KOPT-K1 (cell line): ENCODE data around the gene SLC44A4.
"Not testable (repeated sequence)": the region's sequence is repeated elsewhere in the genome, so short reads cannot be mapped to it uniquely, and the experiment has no call there.

ENCODE experiments used
- H3K27ac ChIP-seq: fragments of 200-600 bp; sonication (generic); 2 replicates; pipeline ENCODE4 v1.5.1; 2016; ENCODE audit warnings: antibody characterized with exemption, mild to moderate bottlenecking, low read depth, low read length; ENCODE audit not compliant: poor library complexity, severe bottlenecking
- H3K36me3 ChIP-seq: fragments of 200-600 bp; sonication (generic); 2 replicates; pipeline ENCODE4 v1.5.1; 2017; ENCODE audit warnings: antibody characterized with exemption, mild to moderate bottlenecking, low read length, moderate library complexity; ENCODE audit not compliant: insufficient read depth
- H3K9me3 ChIP-seq: fragments of 200-600 bp; sonication (generic); 2 replicates; pipeline ENCODE4 v1.5.1; 2017; ENCODE audit warnings: antibody characterized with exemption, low read length, mild to moderate bottlenecking; ENCODE audit not compliant: insufficient read depth, poor library complexity, severe bottlenecking

SLC44A4 gene

DNA sequence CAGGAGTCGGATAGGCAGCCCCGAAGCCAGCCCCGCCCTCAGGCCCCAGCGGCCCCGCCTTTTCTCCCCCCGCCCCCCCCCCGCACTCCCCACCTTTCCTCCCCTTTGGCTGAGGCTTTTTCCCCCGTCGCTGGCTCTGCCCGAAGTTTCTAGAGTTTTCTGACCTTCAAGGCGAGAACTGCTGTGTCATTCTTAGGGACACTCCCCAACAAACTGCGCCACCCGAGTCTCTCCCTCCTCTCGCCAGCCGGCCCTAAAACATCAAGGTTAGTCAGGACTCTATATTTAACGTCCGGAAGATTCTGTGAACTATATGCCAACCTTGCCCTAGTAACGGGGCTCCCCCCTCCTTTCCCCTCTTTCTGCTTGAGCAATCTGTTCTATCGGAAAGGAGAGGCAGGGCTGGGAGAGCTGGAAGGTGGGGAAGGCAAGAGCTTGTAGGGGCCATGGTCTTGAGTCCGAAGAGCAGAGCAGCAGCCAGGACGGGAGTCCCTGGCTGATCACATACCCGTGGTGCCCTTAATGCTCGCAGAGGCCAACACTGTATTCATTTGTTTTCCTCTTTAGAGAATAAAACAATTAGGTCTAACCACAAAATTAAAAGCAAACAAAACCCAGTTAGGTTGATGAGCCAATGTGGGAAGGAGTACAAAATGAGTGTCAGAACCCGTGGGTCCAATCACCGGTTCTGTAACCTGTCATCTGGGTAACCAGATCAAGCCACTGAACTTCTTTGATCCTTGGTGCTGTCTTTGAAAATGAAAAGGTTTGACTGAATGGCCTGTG is 56.6 kb downstream of the SLC44A4 start:
- no peaks in the 10 kb centered on the region for H3K9me3 ChIP-seq
- no peaks in the 10 kb centered on the region for H3K36me3 ChIP-seq
- peak overlapping the region; percentile 68 for H3K27ac ChIP-seq

DNA sequence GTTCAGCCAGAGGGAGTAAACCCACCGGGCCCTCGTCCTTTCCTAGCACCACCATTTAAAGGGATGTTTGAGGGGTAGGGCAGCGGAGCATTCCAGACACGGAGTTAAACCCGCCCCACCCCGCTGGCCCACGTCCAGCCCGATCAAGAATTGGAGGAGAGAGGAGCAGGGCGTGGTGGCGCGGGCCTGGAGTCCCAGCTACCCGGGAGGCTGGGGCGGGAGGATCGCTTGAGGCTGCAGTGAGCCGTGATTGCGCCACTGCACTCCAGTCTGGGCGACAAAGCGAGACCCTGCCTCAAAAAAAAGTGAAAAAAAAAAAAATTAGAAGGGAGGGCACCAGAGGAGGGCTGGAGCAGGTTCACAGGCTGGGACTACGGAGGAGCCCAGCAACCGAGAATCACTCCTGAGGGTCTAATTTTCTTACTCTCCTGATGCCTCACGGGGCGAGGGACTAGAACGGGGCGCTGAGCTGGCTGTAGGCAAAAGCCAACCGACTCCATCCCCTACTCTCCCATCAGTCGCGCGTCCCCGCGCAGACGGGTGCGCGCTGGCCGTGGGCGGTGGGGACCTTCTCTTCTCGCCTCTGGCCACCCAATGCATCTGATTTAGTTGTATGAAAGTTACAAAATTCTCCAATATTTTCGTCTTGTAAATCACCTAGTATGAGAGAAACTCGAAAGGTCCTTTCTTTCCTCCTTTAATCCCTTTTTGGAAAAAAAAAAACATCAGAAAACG is 57.3 kb downstream of the SLC44A4 start:
- Histone ChIP-seq H3K36me3 (no peaks in the 10 kb centered on the region), H3K27ac (peak overlapping the region; percentile 68), H3K9me3 (no peaks in the 10 kb centered on the region)

DNA sequence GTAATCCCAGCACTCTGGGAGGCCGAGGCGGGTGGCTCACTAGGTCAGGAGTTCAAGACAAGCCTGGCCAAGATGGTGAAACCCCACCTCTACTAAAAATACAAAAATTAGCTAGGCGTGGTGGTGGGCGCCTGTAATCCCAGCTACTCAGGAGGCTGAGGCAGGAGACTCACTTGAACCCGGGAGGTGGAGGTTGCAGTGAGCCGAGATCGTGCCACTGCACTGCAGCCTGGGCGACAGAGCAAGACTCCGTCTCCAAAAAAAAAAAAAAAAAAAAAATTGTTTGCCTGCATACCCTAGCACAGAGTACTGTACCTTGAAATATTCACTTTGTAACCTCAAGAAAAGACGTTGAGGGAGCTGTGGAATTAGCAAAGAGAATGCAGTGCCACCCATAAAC is 58.4 kb downstream of the SLC44A4 start:
- H3K9me3 ChIP-seq, H3K27ac ChIP-seq: not testable (repeated sequence)

DNA sequence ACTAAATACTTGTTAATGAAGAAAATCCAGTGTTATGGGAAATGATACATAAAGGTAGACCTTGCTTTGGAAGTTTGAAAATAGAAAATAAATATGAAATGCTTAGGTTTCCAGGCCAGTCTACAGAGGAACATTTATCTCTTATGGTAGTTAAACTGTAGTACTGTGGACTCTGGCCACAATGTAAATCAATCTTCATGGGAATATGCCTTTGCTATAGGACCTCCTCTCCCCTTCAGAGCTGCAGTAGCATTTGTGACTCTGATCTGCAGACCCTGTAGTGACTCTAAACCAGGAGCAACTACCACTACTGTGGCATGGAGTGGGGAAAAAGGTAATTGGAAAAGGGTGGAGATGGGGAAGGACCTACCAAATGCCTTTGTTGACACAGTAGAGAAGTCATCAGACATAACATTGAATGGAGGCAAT is 58.9 kb downstream of the SLC44A4 start:
- Histone ChIP-seq H3K27ac (no peak overlapping the region), H3K9me3 (no peaks in the 10 kb centered on the region), H3K36me3 (no peaks in the 10 kb centered on the region)

More for the DNA sequence above, 58.4 kb downstream of the SLC44A4 start:
- not testable (repeated sequence) for H3K36me3 ChIP-seq

DNA sequence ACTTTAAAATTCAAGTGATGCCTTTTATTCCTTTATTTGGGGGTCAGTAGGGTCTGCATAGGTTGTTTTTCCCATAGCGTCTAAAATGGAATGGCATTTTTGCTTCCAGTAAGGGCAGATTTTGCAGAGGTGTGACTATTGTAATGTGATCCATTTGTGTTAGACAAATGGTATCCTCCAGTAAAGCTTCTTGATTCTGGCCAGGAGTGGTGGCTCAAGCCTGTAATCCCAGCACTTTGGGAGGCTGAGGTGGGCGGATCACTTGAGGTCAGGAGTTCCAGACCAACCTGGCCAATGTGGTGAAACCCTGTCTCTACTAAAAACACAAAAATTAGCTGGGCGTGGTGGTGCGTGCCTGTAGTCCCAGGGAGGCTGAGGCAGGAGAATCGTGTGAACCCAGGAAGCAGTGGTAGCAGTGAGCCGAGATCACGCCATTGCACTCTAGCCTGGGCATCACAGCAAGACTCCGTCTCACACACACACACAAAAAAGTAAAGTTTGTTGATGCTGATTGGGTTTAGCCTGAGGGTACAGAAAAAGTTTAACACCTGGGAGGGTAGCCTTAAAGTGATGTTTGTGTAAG is 60.8 kb downstream of the SLC44A4 start:
- not testable (repeated sequence) for H3K27ac ChIP-seq

DNA sequence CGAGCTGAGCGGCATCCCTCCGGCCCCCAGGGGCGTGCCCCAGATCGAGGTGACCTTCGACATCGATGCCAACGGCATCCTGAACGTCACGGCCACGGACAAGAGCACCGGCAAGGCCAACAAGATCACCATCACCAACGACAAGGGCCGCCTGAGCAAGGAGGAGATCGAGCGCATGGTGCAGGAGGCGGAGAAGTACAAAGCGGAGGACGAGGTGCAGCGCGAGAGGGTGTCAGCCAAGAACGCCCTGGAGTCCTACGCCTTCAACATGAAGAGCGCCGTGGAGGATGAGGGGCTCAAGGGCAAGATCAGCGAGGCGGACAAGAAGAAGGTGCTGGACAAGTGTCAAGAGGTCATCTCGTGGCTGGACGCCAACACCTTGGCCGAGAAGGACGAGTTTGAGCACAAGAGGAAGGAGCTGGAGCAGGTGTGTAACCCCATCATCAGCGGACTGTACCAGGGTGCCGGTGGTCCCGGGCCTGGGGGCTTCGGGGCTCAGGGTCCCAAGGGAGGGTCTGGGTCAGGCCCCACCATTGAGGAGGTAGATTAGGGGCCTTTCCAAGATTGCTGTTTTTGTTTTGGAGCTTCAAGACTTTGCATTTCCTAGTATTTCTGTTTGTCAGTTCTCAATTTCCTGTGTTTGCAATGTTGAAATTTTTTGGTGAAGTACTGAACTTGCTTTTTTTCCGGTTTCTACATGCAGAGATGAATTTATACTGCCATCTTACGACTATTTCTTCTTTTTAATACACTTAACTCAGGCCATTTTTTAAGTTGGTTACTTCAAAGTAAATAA is 61.5 kb downstream of the SLC44A4 start:
- H3K27ac ChIP-seq = peak overlapping the region; percentile 18
- H3K36me3 ChIP-seq, H3K9me3 ChIP-seq: not testable (repeated sequence)

More for the DNA sequence above, 60.8 kb downstream of the SLC44A4 start:
- H3K36me3 ChIP-seq, H3K9me3 ChIP-seq: not testable (repeated sequence)

DNA sequence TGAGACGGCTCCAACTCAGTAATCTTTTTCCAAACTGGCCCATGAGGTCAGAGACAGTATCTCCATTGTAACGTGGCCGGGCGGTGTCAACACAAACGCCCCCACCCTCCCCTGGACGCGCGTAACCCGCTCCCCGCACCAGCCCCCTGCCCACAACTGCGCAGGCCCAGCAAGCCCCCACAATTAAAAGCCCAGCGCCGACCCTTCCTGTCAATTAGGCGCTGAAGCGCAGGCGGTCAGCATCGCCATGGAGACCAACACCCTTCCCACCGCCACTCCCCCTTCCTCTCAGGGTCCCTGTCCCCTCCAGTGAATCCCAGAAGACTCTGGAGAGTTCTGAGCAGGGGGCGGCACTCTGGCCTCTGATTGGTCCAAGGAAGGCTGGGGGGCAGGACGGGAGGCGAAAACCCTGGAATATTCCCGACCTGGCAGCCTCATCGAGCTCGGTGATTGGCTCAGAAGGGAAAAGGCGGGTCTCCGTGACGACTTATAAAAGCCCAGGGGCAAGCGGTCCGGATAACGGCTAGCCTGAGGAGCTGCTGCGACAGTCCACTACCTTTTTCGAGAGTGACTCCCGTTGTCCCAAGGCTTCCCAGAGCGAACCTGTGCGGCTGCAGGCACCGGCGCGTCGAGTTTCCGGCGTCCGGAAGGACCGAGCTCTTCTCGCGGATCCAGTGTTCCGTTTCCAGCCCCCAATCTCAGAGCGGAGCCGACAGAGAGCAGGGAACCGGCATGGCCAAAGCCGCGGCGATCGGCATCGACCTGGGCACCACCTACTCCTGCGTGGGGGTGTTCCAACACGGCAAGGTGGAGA is 63.6 kb downstream of the SLC44A4 start, which contains the start of the genes HSPA1A and HSPA1L:
Gene HSPA1A, plus strand, starts transcription at position 519 of the 814 bp plus-strand sequence. Its CDS starts 214 bp downstream, at position 733.
Gene HSPA1L, minus strand, starts transcription at position 259 of the 814 bp plus-strand sequence. CDS start 3,311 bp downstream, outside the sequence.
- no peaks in the 10 kb centered on the region for H3K9me3 ChIP-seq
- H3K36me3 ChIP-seq = no peaks in the 10 kb centered on the region
- no peak within 1 kb of the TSS for H3K27ac ChIP-seq

DNA sequence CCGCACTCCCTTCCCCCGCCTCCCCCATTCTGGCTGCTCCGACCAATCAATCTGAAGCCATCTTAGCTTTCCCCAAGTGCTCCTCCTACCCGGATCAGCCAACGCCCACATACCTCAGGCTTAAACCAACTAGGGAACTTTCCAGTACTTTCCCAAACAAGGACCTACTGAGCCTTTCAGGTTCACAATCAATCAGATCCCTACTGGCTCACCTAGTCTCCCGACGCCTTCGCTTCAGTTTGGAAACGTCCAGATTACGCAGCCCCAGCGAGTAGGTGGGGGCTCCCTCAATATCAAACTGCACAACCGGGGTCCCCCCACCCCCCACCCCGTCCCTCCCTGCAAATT is 64.1 kb downstream of the SLC44A4 start:
- Histone ChIP-seq H3K9me3 (no peaks in the 10 kb centered on the region), H3K36me3 (no peaks in the 10 kb centered on the region), H3K27ac (no peak overlapping the region)

DNA sequence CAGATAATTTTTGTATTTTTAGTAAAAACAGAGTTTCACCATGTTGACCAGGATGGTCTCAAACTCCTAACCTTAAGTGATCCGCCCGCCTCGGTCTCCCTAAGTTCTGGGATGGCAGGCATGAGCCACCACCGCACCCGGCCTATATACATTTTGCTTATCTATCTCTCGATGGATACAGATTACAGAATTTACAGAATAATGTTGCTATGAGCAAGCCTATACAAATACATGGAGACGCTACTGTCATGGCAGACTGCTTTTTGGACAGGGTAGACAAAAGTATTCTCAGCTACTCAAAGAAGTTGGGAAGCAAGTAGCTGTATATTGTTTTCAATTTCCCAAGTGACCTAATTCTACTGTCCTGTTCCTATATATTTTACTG is 65.3 kb downstream of the SLC44A4 start:
- H3K9me3 ChIP-seq = no peaks in the 10 kb centered on the region
- H3K36me3 ChIP-seq = no peaks in the 10 kb centered on the region
- H3K27ac ChIP-seq = no peak overlapping the region
